HUES6 (cell line): Measurements from ENCODE around the gene GRAMD2A.

Source experiments
- H3K27ac ChIP-seq: 2 replicates; pipeline ENCODE4 v1.7.0; 2013; ENCODE audit warnings: low read depth, mild to moderate bottlenecking, low read length, inconsistent platforms
- H3K27me3 ChIP-seq: 2 replicates; pipeline ENCODE4 v1.6.1; 2013; ENCODE audit warnings: low read length; ENCODE audit not compliant: control insufficient read depth, insufficient read depth
- H3K36me3 ChIP-seq: 2 replicates; pipeline ENCODE4 v1.6.1; 2013; ENCODE audit warnings: low read length; ENCODE audit not compliant: control insufficient read depth, insufficient read depth
- H3K4me1 ChIP-seq: 2 replicates; pipeline ENCODE4 v1.6.1; 2013; ENCODE audit warnings: low read length; ENCODE audit not compliant: control insufficient read depth, insufficient read depth
- H3K4me3 ChIP-seq: 2 replicates; pipeline ENCODE4 v1.5.1; 2013; ENCODE audit warnings: low read depth, low read length
- H3K9ac ChIP-seq: one replicate; pipeline ENCODE4 v1.6.1; 2013; ENCODE audit warnings: mild to moderate bottlenecking, low read length
- H3K9me3 ChIP-seq: 2 replicates; pipeline ENCODE4 v1.6.1; 2013; ENCODE audit warnings: low read depth, low read length; ENCODE audit not compliant: control insufficient read depth, insufficient read depth

Gene GRAMD2A

DNA sequence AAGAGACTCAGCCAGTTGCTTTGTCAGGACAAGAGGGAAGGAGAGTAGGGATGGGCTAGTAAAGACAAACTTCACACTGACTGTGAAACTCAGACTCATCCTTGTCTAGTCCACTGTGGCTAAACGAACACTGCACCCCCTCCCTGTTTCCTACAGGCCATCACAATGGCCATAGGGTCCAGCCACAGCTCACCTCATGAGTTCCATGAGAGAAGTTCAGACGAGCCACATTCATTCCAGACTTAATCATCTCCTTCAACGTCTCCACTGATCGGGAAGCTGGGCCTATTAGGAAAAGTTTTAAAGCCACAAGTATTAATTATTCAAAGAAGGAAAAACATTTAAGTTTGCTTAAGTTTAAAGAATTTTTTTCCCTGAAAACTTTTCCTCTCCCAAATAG lies 19.6 kb upstream of the GRAMD2A start:
- Histone ChIP-seq H3K9me3 (no peaks in the 10 kb centered on the region), H3K27ac (no peak overlapping the region), H3K4me3 (no peak overlapping the region), H3K4me1 (peaks cover 5% of the 10 kb centered on the region; the same call in 1 of the 2 replicates), H3K27me3 (no peaks in the 10 kb centered on the region), H3K36me3 (peaks cover 94% of the 10 kb centered on the region), H3K9ac (no peak overlapping the region)

DNA sequence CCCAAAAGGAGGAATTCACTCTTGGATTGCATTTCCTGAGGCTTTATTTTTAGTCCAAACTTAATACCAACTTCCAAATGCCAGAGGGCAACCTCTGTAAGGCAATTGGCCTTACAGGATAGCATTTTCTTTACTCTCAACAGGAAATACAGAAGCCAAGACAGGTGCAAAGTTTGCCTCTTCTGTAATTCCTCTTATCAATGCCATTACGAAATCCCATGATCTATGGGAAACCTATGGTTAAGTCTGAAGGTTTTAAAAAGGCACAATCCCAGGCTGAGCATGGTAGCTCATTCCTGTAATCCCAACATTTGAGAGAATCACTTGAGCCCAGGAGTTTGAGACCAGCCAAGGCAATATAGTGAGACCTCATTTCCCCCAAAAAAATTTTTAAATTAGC lies 18.5 kb upstream of the GRAMD2A start:
- Histone ChIP-seq H3K9me3 (no peaks in the 10 kb centered on the region), H3K9ac (no peak overlapping the region), H3K27me3 (no peaks in the 10 kb centered on the region), H3K4me3 (no peak overlapping the region), H3K27ac (no peak overlapping the region), H3K4me1 (0 out of 2 replicates have a peak, but pooled peaks cover 3% of the 10 kb centered on the region), H3K36me3 (peaks cover 98% of the 10 kb centered on the region)

DNA sequence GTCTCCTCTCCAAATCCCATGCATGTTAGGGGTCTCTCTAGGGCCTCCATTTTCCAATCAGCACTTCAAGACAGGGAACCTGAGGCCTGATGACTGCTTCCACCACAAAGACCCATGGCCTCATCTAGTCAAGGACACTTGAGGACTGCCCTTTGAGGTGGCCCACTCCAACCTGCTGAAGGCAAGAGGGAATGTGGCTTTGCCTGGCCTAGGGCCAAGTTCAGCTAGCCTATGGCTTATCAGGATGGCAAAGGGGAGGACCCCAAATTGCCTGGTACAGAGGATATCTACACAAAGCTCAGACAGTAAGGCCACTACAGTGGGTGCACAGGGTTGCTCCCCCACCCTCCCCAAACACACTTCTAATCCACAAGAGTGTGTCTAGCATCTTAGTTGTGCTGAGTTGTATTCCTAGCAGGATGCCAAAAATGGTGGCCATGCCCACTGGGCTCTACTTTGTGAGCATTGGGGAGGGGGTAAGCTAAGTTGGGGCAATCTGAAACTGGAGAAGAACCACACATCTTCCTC lies 10.0 kb upstream of the GRAMD2A start:
- Histone ChIP-seq H3K27me3 (no peaks in the 10 kb centered on the region), H3K9ac (no peak overlapping the region), H3K4me1 (no peaks in the 10 kb centered on the region), H3K36me3 (peaks cover 99% of the 10 kb centered on the region), H3K4me3 (no peak overlapping the region), H3K27ac (no peak overlapping the region), H3K9me3 (no peaks in the 10 kb centered on the region)

DNA sequence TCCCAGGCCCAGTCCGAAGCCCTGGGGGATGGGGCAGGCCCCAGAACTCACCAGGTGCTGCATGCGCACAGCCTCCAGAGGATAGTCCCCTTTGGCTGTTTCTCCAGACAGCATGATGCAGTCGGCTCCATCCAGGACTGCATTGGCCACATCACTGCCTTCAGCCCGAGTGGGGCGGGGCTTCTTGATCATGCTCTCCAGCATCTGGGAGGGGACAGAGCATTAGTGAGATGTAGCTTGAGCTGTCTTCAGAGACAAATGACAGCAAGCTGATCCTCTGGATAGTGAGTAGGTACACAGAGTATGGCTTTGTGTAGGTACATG lies 9.1 kb upstream of the GRAMD2A start:
- Histone ChIP-seq H3K27me3 (no peaks in the 10 kb centered on the region), H3K9ac (no peak overlapping the region), H3K27ac (no peak overlapping the region), H3K4me3 (no peak overlapping the region), H3K36me3 (peaks cover 99% of the 10 kb centered on the region), H3K4me1 (no peaks in the 10 kb centered on the region), H3K9me3 (no peaks in the 10 kb centered on the region)

DNA sequence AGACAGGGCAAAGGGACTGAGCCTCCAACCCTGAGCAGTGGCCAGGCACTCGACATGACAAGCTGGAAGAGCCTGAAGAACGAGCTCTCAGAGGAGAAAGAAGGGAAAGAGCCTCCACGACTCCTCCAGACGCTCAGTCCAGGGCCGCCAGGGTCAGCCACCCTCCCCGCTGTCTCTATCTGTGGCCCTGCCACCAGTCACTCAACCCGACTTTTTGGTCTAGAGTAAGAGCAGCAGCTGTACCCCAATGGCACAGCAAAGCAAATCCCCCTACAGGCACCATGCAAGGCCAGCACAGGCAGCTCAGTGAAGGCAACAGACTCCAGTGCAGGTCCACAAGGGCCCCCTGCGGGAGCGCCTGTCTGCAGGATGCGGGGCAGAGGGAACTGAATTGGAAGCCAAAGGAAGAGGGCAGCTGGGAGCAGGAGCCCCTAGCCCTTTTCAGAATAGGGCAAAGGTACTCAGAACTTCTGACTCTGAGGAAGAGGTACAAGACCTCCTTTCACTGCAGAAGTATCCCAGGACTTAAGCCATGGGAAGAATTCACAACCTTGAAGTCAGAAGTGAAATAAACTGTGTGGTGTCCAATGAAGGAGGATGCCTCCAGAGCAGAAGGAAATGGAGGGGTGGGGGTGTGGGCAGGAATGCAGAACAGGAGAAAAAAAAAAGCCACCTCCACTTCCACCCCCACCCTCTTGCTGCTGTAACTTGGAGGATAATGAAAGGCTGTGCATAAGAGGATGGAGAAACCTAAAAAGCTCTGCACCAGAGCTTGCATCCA lies 8.5 kb upstream of the GRAMD2A start:
- no peak overlapping the region for H3K9ac ChIP-seq
- no peak overlapping the region for H3K27ac ChIP-seq
- no peaks in the 10 kb centered on the region for H3K27me3 ChIP-seq
- H3K36me3 ChIP-seq = peaks cover 99% of the 10 kb centered on the region
- no peak overlapping the region for H3K4me3 ChIP-seq
- H3K4me1 ChIP-seq = no peaks in the 10 kb centered on the region
- no peaks in the 10 kb centered on the region for H3K9me3 ChIP-seq

DNA sequence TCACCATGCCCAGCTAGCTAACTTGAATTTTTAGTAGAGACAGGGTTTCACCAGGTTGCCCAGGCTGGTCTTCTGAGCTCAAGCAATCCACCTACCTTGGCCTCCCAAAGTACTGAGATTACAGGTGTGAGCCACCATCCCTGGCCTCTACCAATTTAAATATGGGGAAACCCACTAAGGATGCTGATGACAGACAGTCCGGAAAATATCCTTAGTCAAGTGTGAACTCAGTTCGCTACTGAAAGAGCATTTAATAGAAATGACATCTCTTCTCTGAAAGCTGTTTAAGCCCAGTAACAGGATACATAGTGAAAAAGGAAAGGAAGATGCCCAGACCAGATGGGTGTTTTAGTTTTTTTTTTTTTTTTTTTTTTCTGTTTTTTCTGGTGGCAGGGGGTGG lies 7.7 kb upstream of the GRAMD2A start:
- Histone ChIP-seq H3K27ac (no peak overlapping the region), H3K4me3 (no peak overlapping the region), H3K36me3 (peaks cover 99% of the 10 kb centered on the region), H3K4me1 (no peaks in the 10 kb centered on the region), H3K9ac (no peak overlapping the region), H3K27me3 (no peaks in the 10 kb centered on the region), H3K9me3 (no peaks in the 10 kb centered on the region)

DNA sequence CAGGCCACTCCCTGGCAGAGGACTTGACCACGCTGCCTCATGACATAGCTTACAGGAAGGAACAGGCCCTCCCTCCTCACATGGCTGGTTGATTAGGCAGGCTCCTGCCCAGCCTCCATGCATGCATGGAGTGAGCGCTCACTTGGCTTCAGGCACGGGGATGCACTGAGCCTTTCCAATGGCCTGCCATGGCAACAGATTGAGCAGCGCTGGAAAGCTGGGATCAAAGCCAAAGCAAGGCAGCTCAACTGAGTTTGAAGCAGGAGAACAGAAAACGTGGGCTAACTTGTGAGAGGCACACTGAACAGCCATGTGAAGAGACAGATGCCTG lies 5.9 kb upstream of the GRAMD2A start:
- H3K36me3 ChIP-seq = peaks cover 100% of the 10 kb centered on the region
- H3K9me3 ChIP-seq = no peaks in the 10 kb centered on the region
- no peak overlapping the region for H3K27ac ChIP-seq
- no peaks in the 10 kb centered on the region for H3K4me1 ChIP-seq
- H3K9ac ChIP-seq = no peak overlapping the region
- H3K27me3 ChIP-seq = no peaks in the 10 kb centered on the region
- H3K4me3 ChIP-seq = no peak overlapping the region

DNA sequence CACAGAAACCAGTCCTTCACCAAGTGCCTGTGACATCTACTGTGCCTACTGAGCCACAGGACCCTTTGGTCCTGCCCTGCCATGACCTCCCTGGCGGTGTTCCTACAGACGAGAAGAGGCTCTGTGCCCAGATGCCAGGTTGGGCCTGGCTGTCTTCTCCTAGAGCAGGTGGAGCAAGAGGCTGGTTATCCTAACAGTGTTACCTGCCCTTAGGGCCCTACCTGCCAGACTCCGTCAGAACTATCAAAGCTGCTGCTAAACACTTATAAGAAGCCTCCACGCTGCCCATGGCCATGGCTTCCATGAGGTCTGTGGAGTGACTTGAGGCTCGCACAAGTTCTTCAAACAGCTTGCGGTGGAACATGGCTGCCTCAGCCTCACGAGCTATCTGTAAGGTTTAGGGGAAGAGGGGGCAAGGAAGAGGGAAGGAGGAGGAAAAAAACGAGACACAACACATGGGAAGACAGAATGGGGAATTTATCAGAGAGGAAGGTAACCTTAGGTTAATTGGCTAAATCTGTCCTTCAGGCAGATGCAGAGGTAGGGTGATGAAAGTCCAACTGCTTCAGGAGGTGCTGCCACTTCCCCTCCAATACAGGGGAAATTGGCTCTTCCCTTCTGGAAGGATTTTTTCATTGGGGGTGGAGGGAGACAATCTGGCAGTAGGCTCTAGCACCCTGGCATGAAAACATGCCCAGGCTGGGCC lies 5.4 kb upstream of the GRAMD2A start:
- Histone ChIP-seq H3K4me3 (no peak overlapping the region), H3K36me3 (peaks cover 95% of the 10 kb centered on the region), H3K4me1 (no peaks in the 10 kb centered on the region), H3K27ac (no peak overlapping the region), H3K9ac (no peak overlapping the region), H3K27me3 (no peaks in the 10 kb centered on the region), H3K9me3 (no peaks in the 10 kb centered on the region)

DNA sequence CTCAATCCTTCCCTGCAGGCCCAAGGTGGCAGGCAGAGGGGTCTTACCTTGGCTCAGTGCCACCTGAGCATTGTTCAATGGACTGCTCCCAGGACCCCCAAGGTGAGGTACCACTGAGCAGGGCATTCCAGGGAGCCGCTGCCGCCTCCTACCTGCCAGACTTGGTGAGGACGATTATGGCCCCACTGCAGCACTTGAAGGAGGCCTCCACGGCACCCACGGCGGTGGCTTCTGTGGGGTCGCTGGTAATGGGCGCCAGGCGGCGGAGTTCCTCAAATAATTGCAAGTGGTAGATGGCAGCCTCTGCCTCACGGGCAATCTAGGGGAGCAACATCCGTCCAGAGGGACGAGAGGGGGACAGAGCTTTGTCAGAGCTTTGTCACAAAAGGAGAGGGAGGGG lies 4.7 kb upstream of the GRAMD2A start:
- Histone ChIP-seq H3K9me3 (no peaks in the 10 kb centered on the region), H3K4me1 (no peaks in the 10 kb centered on the region), H3K9ac (no peak overlapping the region), H3K36me3 (peaks cover 89% of the 10 kb centered on the region), H3K27me3 (peaks cover 2% of the 10 kb centered on the region), H3K4me3 (no peak overlapping the region), H3K27ac (no peak overlapping the region)

DNA sequence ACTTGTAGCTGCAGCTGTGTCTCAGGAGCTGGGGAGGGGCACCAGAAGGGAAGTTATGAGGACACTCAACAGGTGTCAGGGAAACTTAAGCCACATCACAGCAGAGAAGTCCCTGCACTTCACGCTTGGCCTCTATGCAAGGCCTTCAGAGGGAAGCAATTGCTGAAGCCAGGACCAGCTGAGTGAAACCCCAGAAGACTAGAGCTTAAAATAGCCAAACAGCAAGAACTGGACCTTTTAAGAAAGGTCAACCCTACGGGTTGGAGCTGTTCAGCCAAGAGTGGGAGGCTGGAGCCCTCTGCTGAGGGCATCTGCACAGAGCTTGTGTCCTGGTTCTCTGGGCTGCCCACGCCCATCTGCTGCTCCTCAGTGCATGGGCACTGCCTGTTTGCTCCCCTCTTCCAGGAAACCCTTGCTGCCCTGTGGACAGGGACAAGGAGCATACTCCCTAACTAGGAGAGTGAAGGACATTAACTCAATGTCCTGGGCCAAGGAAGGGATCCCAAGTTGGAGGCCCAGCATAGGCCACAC lies 3.9 kb upstream of the GRAMD2A start:
- Histone ChIP-seq H3K4me1 (no peaks in the 10 kb centered on the region), H3K4me3 (no peak overlapping the region), H3K36me3 (peaks cover 80% of the 10 kb centered on the region), H3K27me3 (peaks cover 10% of the 10 kb centered on the region), H3K9ac (no peak overlapping the region), H3K9me3 (no peaks in the 10 kb centered on the region), H3K27ac (no peak overlapping the region)
